Measurements from ENCODE around the gene POP4. TPM values are rescaled to one million over a fixed set of nuclear protein-coding genes. Genes with fewer than 3 reads are reported as not detected.

Gene POP4
- total RNA-seq, 1 experiment from 2014 or later = 129 TPM

- no peak for DNase-seq (ENCODE audit: low read depth)
Measured at GRCh38 chr19:29629836-29630534, 23.9 kb downstream of the POP4 start.

- peak; percentile 29 for DNase-seq (ENCODE audit: low read depth)
Measured at GRCh38 chr19:29630655-29631054, 24.6 kb downstream of the POP4 start.

GRCh38 chr19:29631450-29631849 is 25.4 kb downstream of the POP4 start:
- DNase-seq (ENCODE audit: low read depth) = no peak

GRCh38 chr19:29634002-29634401 is 27.9 kb downstream of the POP4 start:
- DNase-seq (ENCODE audit: low read depth) = no peak

GRCh38 chr19:29634423-29635130 is 28.5 kb downstream of the POP4 start:
- no peak for DNase-seq (ENCODE audit: low read depth)

- DNase-seq (ENCODE audit: low read depth) = no peak
Measured at GRCh38 chr19:29635963-29636362, 29.9 kb downstream of the POP4 start.

- no peak for DNase-seq (ENCODE audit: low read depth)
Measured at GRCh38 chr19:29636553-29637360, 30.7 kb downstream of the POP4 start.

- no peak for DNase-seq (ENCODE audit: low read depth)
Measured at GRCh38 chr19:29639086-29639485, 33.0 kb downstream of the POP4 start.

GRCh38 chr19:29640231-29640630 is 34.1 kb downstream of the POP4 start:
- no peak for DNase-seq (ENCODE audit: low read depth)

- DNase-seq (ENCODE audit: low read depth) = no peak
Measured at GRCh38 chr19:29641597-29641996, 35.5 kb downstream of the POP4 start.

- no peak for DNase-seq (ENCODE audit: low read depth)
Measured at GRCh38 chr19:29643361-29643935, 37.4 kb downstream of the POP4 start.

GRCh38 chr19:29644210-29644609 is 38.1 kb downstream of the POP4 start:
- DNase-seq (ENCODE audit: low read depth) = no peak

- DNase-seq (ENCODE audit: low read depth) = no peak
Measured at GRCh38 chr19:29645491-29645867, 39.4 kb downstream of the POP4 start.

- DNase-seq (ENCODE audit: low read depth) = peak; percentile 78
Measured at GRCh38 chr19:29645911-29646310, 39.8 kb downstream of the POP4 start.

GRCh38 chr19:29650772-29651387 is 44.8 kb downstream of the POP4 start:
- DNase-seq (ENCODE audit: low read depth) = no peak

- no peak for DNase-seq (ENCODE audit: low read depth)
Measured at GRCh38 chr19:29651622-29652394, 45.7 kb downstream of the POP4 start.

- no peak for DNase-seq (ENCODE audit: low read depth)
Measured at GRCh38 chr19:29653398-29653797, 47.3 kb downstream of the POP4 start.

- no peak for DNase-seq (ENCODE audit: low read depth)
Measured at GRCh38 chr19:29655648-29656335, 49.7 kb downstream of the POP4 start.

- no peak for DNase-seq (ENCODE audit: low read depth)
Measured at GRCh38 chr19:29658221-29658991, 52.3 kb downstream of the POP4 start.

- DNase-seq (ENCODE audit: low read depth) = no peak
Measured at GRCh38 chr19:29660835-29661234, 54.8 kb downstream of the POP4 start.
